Mucosa of gallbladder (tissue), 1 donor: ENCODE results near the gene UROC1. TPM values are rescaled to one million over a fixed set of nuclear protein-coding genes. Genes with fewer than 3 reads are reported as not detected.

Source experiments
- DNase-seq: peaks from one replicate; pipeline ENCODE4 v3.0.0-alpha.2; 2020; ENCODE audit warnings: low spot score
- total RNA-seq: library from RNA; stranded (reverse); gene quantifications from one replicate; pipeline ENCODE4 v1.2.1, GENCODE V29; 2021
- donor health status: DM: no; HTN: no; CAD: no.

Gene UROC1
- total RNA-seq, 1 donor from 2014 or later = 0.14 TPM

GRCh38 chr3:126441256-126441880, 76.2 kb downstream of the UROC1 start:
- no peak for DNase-seq

GRCh38 chr3:126440709-126440995, 76.9 kb downstream of the UROC1 start:
- no peak for DNase-seq

GRCh38 chr3:126439968-126440708, 77.4 kb downstream of the UROC1 start:
- no peak for DNase-seq

GRCh38 chr3:126439346-126439967, 78.1 kb downstream of the UROC1 start:
- DNase-seq = no peak

GRCh38 chr3:126438746-126439145, 78.8 kb downstream of the UROC1 start:
- no peak for DNase-seq

- no peak for DNase-seq
Measured at GRCh38 chr3:126438186-126438585, 79.4 kb downstream of the UROC1 start.

GRCh38 chr3:126436826-126437717, 80.5 kb downstream of the UROC1 start:
- DNase-seq = no peak

- no peak for DNase-seq
Measured at GRCh38 chr3:126435456-126436315, 81.9 kb downstream of the UROC1 start.

GRCh38 chr3:126434931-126435411, 82.6 kb downstream of the UROC1 start:
- no peak for DNase-seq

GRCh38 chr3:126434264-126434590, 83.3 kb downstream of the UROC1 start:
- no peak for DNase-seq

GRCh38 chr3:126433496-126434263, 83.9 kb downstream of the UROC1 start:
- DNase-seq = no peak

- DNase-seq = no peak
Measured at GRCh38 chr3:126433105-126433430, 84.5 kb downstream of the UROC1 start.

- no peak for DNase-seq
Measured at GRCh38 chr3:126432361-126433104, 85.0 kb downstream of the UROC1 start.

Other genes starting within 250 kb of the UROC1 start
- 28.1 TPM for gene KLF15, start 160.4 kb downstream of the UROC1 start, total RNA-seq
- gene CFAP100, start 122.9 kb downstream of the UROC1 start, total RNA-seq = 0.40 TPM
- 34.6 TPM for gene ZXDC, start 41.9 kb downstream of the UROC1 start, total RNA-seq
- gene CHST13, start 6.4 kb upstream of the UROC1 start, total RNA-seq = 0.29 TPM
- not detected for gene C3orf22, start 41.2 kb upstream of the UROC1 start, total RNA-seq
- 6.4 TPM for gene TXNRD3, start 137.4 kb upstream of the UROC1 start, total RNA-seq
- gene CHCHD6, start 186.5 kb upstream of the UROC1 start, total RNA-seq = 12.3 TPM